Fibroblast of peridontal ligament (primary cell): ENCODE measurements around the gene LKAAEAR1.

ENCODE experiments used
- DNase-seq: peaks from one replicate; pipeline ENCODE4 v3.0.0-alpha.2; 2010; ENCODE audit errors: extremely low read depth

Gene LKAAEAR1

GRCh38 chr20:64051033-64051452 is 33.2 kb downstream of the LKAAEAR1 start:
- no peak for DNase-seq

- no peak for DNase-seq
Measured at GRCh38 chr20:64050261-64051032, 33.8 kb downstream of the LKAAEAR1 start.

- no peak for DNase-seq
Measured at GRCh38 chr20:64049878-64050260, 34.3 kb downstream of the LKAAEAR1 start.

GRCh38 chr20:64049060-64049877 is 34.9 kb downstream of the LKAAEAR1 start, which contains the start of gene SOX18:
SOX18 (minus strand) TSS chr20:64049639; CDS start chr20:64049516, 123 bp downstream.
- DNase-seq: no peak

- DNase-seq: no peak
Measured at GRCh38 chr20:64048402-64049044, 35.7 kb downstream of the LKAAEAR1 start.

GRCh38 chr20:64047968-64048401 is 36.2 kb downstream of the LKAAEAR1 start:
- DNase-seq: no peak

- no peak for DNase-seq
Measured at GRCh38 chr20:64047046-64047389, 37.2 kb downstream of the LKAAEAR1 start.

- DNase-seq: no peak
Measured at GRCh38 chr20:64045346-64046011, 38.7 kb downstream of the LKAAEAR1 start.

GRCh38 chr20:64044484-64045247 is 39.5 kb downstream of the LKAAEAR1 start:
- DNase-seq: peak; percentile 45

- DNase-seq: no peak
Measured at GRCh38 chr20:64043768-64044167, 40.4 kb downstream of the LKAAEAR1 start.

GRCh38 chr20:64042054-64042781 is 42.0 kb downstream of the LKAAEAR1 start:
- no peak for DNase-seq

GRCh38 chr20:64041781-64042053 is 42.5 kb downstream of the LKAAEAR1 start:
- no peak for DNase-seq

GRCh38 chr20:64041040-64041780 is 43.0 kb downstream of the LKAAEAR1 start:
- no peak for DNase-seq

GRCh38 chr20:64040231-64041039 is 43.8 kb downstream of the LKAAEAR1 start:
- DNase-seq: no peak

GRCh38 chr20:64039293-64040160 is 44.7 kb downstream of the LKAAEAR1 start:
- no peak for DNase-seq

- no peak for DNase-seq
Measured at GRCh38 chr20:64038565-64039292, 45.5 kb downstream of the LKAAEAR1 start.

- no peak for DNase-seq
Measured at GRCh38 chr20:64038224-64038564, 46.0 kb downstream of the LKAAEAR1 start.
